HepG2 (cell line): ENCODE results near the gene PRMT5. TPM values are rescaled to one million over a fixed set of nuclear protein-coding genes. Genes with fewer than 3 reads are reported as not detected.

Experiments used
- BRCA1 ChIP-seq: sonication (generic); formaldehyde crosslinking; IDR thresholded peaks from 2 replicates; pipeline ENCODE4 v1.4.0; 2020; ENCODE audit warnings: missing genetic modification reagents
- ESRRA ChIP-seq: sonication (generic); formaldehyde crosslinking; IDR thresholded peaks from 2 replicates; pipeline ENCODE4 v1.5.1; 2020; ENCODE audit warnings: mild to moderate bottlenecking, low read depth, missing genetic modification reagents
- ETV5 ChIP-seq: IDR thresholded peaks from 2 replicates; pipeline ENCODE4 v1.6.1; 2018; ENCODE audit warnings: missing biosample characterization, missing genetic modification reagents, inconsistent platforms, borderline replicate concordance
- GABPB1 ChIP-seq: IDR thresholded peaks from 2 replicates; pipeline ENCODE4 v1.6.1; 2016; ENCODE audit warnings: mild to moderate bottlenecking, missing genetic modification reagents, moderate library complexity, missing compliant biosample characterization
- IRX3 ChIP-seq: sonication (generic); formaldehyde crosslinking; IDR thresholded peaks from 2 replicates; pipeline ENCODE4 v1.8.1; 2023; ENCODE audit warnings: mild to moderate bottlenecking, low read depth, missing genetic modification reagents, borderline replicate concordance
- LCORL ChIP-seq, 2 experiments: fragments of 450-650 bp in 1 of 2; sonication (generic) in 1 of 2; formaldehyde crosslinking in 1 of 2; IDR thresholded peaks; 2 replicates each; pipeline versions ENCODE4 v1.5.0 to v1.6.1; 2017 to 2020; ENCODE audit warnings: antibody characterized with exemption in 1 of 2, missing genetic modification reagents in 1 of 2
- NCOR1 ChIP-seq: fragments of 200-600 bp; sonication (generic); IDR thresholded peaks from 2 replicates; pipeline ENCODE4 v1.7.0; 2017; ENCODE audit warnings: antibody characterized with exemption, low read length, borderline replicate concordance
- NFE2L2 ChIP-seq: fragments of 150-350 bp; IDR thresholded peaks from 2 replicates; pipeline ENCODE4 v1.6.1; 2014; ENCODE audit warnings: low read length
- PAWR ChIP-seq: sonication (generic); formaldehyde crosslinking; IDR thresholded peaks from 2 replicates; pipeline ENCODE4 v1.4.0; 2020; ENCODE audit warnings: missing genetic modification reagents, mild to moderate bottlenecking, borderline replicate concordance
- PCBP1 ChIP-seq: fragments of 200-400 bp; formaldehyde crosslinking; IDR thresholded peaks from 2 replicates; pipeline ENCODE4 v1.6.1; 2017; ENCODE audit warnings: mild to moderate bottlenecking, low read depth, low read length, borderline replicate concordance
- RFX3 ChIP-seq: IDR thresholded peaks from 2 replicates; pipeline ENCODE4 v1.6.1; 2016; ENCODE audit warnings: missing biosample characterization, missing genetic modification reagents
- SUZ12 ChIP-seq: fragments of 150-350 bp; IDR thresholded peaks from 2 replicates; pipeline ENCODE4 v1.6.1; 2014; ENCODE audit warnings: low read depth, low read length
- ZFP62 ChIP-seq: sonication (generic); formaldehyde crosslinking; IDR thresholded peaks from 2 replicates; pipeline ENCODE4 v1.4.0; 2020; ENCODE audit warnings: missing genetic modification reagents
- ZHX2 ChIP-seq, 2 experiments: sonication (generic) in 1 of 2; formaldehyde crosslinking in 1 of 2; IDR thresholded peaks; 2 replicates each; pipeline versions ENCODE4 v1.6.1 to v1.9.0; 2014 to 2022; ENCODE audit warnings: antibody characterized with exemption in 1 of 2, borderline replicate concordance in 1 of 2, inconsistent platforms in 1 of 2, low read depth in 1 of 2, missing genetic modification reagents in 1 of 2
- ZKSCAN5 ChIP-seq: sonication (generic); formaldehyde crosslinking; IDR thresholded peaks from 2 replicates; pipeline ENCODE4 v1.5.1; 2020; ENCODE audit warnings: mild to moderate bottlenecking, missing genetic modification reagents
- polyA plus RNA-seq, 8 experiments: library from polyadenylated mRNA; depleted of rRNA in 3 of 8; stranded (reverse) in 7 of 8; unstranded in 1 of 8; fragments of >200 nt; fragmentation: Illumina TruSeq in 4 of 8; extraction: Trizol in 4 of 8; gene quantifications; 2 replicates each; pipeline versions ENCODE4 v1.2.1 to v1.2.3, GENCODE V29; 2011 to 2016; ENCODE audit warnings: low read depth in 4 of 8, missing spikeins in 1 of 8, mixed read lengths in 1 of 8; ENCODE audit not compliant: insufficient read depth in 1 of 8
- total RNA-seq, 5 experiments: library from RNA; depleted of rRNA; stranded (reverse); fragments of >200 nt; fragmentation: Illumina TruSeq; extraction: Trizol; gene quantifications; 2 replicates each; pipeline ENCODE4 v1.2.3, GENCODE V29; 2016; ENCODE audit warnings: low read depth in 1 of 5
- TF ChIP-seq, protein P1 (sequence below): sonication (generic); formaldehyde crosslinking; IDR thresholded peaks from 2 replicates; pipeline ENCODE4 v1.4.0; 2020; ENCODE audit warnings: missing genetic modification reagents, borderline replicate concordance
- TF ChIP-seq, protein P2 (sequence below): sonication (generic); formaldehyde crosslinking; IDR thresholded peaks from 2 replicates; pipeline ENCODE4 v1.5.0; 2020; ENCODE audit warnings: missing genetic modification reagents, mild to moderate bottlenecking, borderline replicate concordance

PRMT5 gene
- total and polyA plus RNA-seq, 2 of the 13 experiments (the other 11 are each of a cell fraction or from before 2014, with no cell fraction given) = 210 to 354 TPM

DNA sequence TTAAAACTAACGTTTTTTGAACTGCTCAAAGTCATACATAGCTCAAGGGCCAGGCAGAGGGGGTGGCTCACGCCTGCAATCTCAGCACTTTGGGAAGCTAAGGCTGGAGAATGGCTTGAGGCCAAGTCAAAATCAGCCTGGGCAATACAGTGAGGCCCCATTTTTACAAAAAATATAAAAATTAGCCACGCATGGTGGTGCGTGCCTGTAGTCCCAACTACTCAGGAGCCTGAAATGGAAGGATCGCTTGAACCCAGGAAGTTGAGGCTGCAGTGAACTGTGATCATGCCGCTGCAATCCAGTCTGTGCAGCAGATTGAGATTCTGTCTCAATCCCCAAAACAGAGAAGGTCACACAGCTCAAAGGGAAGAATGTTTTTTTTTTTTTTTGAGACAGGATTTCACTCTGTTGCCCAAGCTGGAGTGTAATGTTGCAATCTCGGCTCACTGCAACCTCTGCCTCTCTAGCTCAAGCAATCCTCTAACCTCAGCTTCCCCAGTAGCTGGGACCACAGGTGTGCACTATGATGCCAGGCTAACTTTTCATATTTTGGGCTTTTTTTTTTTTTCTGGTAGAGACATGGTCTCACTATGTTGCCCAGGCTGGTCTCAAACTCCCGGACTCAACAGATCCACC lies 13.2 kb downstream of the PRMT5 start (continued):
- TF ChIP-seq ZHX2 (IDR thresholded peaks at IDR 0.05; ENCODE audit: low read depth) (no peak), ZHX2 (CRISPR knock-in tag; IDR thresholded peaks at IDR 0.05; ENCODE audit: borderline replicate concordance) (no peak), PAWR (CRISPR knock-in tag) (no peak), ETV5 (CRISPR knock-in tag) (peak; percentile 39; the same call in 1 of the 2 replicates), ESRRA (CRISPR knock-in tag) (no peak), GABPB1 (CRISPR knock-in tag) (peak; percentile 39), RFX3 (CRISPR knock-in tag) (no peak; the same call in 1 of the 2 replicates), NCOR1 (peak; percentile 57), NFE2L2 (no peak), PCBP1 (no peak), ZFP62 (CRISPR knock-in tag) (no peak), LCORL (IDR thresholded peaks at IDR 0.05) (no peak), LCORL (CRISPR knock-in tag; IDR thresholded peaks at IDR 0.05) (peak; percentile 92), BRCA1 (CRISPR knock-in tag) (no peak), ZKSCAN5 (no peak), SUZ12 (no peak), IRX3 (no peak; the same call in 1 of the 2 replicates)
- TF ChIP-seq, protein P1, sequence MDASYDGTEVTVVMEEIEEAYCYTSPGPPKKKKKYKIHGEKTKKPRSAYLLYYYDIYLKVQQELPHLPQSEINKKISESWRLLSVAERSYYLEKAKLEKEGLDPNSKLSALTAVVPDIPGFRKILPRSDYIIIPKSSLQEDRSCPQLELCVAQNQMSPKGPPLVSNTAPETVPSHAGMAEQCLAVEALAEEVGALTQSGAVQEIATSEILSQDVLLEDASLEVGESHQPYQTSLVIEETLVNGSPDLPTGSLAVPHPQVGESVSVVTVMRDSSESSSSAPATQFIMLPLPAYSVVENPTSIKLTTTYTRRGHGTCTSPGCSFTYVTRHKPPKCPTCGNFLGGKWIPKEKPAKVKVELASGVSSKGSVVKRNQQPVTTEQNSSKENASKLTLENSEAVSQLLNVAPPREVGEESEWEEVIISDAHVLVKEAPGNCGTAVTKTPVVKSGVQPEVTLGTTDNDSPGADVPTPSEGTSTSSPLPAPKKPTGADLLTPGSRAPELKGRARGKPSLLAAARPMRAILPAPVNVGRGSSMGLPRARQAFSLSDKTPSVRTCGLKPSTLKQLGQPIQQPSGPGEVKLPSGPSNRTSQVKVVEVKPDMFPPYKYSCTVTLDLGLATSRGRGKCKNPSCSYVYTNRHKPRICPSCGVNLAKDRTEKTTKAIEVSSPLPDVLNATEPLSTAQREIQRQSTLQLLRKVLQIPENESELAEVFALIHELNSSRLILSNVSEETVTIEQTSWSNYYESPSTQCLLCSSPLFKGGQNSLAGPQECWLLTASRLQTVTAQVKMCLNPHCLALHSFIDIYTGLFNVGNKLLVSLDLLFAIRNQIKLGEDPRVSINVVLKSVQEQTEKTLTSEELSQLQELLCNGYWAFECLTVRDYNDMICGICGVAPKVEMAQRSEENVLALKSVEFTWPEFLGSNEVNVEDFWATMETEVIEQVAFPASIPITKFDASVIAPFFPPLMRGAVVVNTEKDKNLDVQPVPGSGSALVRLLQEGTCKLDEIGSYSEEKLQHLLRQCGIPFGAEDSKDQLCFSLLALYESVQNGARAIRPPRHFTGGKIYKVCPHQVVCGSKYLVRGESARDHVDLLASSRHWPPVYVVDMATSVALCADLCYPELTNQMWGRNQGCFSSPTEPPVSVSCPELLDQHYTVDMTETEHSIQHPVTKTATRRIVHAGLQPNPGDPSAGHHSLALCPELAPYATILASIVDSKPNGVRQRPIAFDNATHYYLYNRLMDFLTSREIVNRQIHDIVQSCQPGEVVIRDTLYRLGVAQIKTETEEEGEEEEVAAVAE (CRISPR knock-in tag) = no peak
- TF ChIP-seq, protein P2, sequence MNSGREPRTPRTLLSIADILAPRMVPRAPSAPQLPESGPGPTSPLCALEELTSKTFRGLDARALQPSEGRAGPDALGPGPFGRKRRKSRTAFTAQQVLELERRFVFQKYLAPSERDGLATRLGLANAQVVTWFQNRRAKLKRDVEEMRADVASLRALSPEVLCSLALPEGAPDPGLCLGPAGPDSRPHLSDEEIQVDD (CRISPR knock-in tag) = no peak
